NB4 (cell line): ENCODE data around the gene C12orf60.

Experiments
- DNase-seq: peaks from one replicate; pipeline ENCODE4 v3.0.0; 2010; ENCODE audit warnings: low read depth
- H3K4me3 ChIP-seq: one replicate; pipeline ENCODE4 v1.5.1; 2011; ENCODE audit warnings: mild to moderate bottlenecking, low read depth, low read length, moderate library complexity
- MYC ChIP-seq: IDR thresholded peaks from 2 replicates; pipeline ENCODE4 v1.6.1; 2011; ENCODE audit warnings: low read depth, low read length
- POLR2A ChIP-seq: IDR thresholded peaks from 2 replicates; pipeline ENCODE4 v1.6.1; 2011; ENCODE audit warnings: mild to moderate bottlenecking; ENCODE audit not compliant: insufficient read length; ENCODE audit errors: extremely low read depth
- TF ChIP-seq, protein P1 (sequence below): IDR thresholded peaks from 2 replicates; pipeline ENCODE4 v1.6.1; 2011; ENCODE audit warnings: low read depth, low read length
- TF ChIP-seq, protein P2 (sequence below): IDR thresholded peaks from one replicate; pipeline ENCODE4 v1.5.1; 2012; ENCODE audit warnings: low read depth, low read length

C12orf60 gene

DNA sequence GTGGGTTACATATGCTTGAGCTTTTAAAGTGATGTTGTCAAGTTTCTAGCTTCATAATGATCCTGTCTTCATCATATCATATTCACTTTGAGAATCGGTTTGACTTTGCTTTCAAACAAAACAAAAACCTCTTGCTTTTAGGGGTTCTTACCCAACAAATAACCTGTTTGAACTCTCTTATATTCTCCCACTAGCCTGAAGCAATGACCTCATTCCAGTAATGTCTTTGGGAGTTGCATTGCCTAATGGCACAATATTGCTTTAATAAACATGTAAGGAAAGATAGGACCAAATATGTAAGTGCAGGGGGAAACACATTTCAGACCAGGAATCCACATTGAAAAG lies 27.9 kb upstream of the C12orf60 start:
- peak overlapping the region; percentile 73 for H3K4me3 ChIP-seq
- no peak for DNase-seq

DNA sequence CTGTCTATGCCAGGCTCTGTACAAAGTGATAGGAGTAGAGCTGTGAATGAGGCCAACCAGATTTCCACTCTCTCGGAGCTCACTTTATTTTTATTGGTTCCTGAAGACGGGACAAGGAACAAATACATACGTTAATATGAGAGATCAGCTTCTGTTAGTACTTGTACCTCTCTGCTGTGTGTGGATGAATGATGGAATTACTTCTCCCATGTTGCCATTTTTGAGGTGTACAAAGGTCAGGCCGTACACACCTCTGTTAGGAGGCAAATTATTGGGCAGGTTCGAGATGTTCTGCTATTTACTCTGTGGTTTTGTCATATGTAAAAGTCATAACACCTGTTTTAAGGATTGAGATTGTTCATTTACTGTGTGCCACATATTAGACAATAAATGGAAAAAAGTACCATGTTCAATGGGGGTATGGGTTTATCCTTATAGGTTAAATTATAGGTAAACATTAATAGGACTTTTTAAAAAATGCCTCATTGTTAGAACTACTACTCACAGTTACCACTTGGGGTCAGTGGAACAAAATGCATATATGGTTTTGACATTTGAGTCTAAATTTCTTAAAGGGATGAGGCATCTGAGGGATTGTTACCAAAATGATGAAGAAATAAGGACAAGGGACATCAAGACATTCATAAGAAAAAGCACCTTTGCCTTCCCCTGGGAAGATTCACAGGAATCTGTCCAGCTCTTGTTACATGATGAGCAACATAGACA lies 27.1 kb upstream of the C12orf60 start:
- peak; percentile 39 for DNase-seq
- H3K4me3 ChIP-seq = peak overlapping the region; percentile 73
- TF ChIP-seq, protein P1, sequence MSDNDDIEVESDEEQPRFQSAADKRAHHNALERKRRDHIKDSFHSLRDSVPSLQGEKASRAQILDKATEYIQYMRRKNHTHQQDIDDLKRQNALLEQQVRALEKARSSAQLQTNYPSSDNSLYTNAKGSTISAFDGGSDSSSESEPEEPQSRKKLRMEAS = no peak
- TF ChIP-seq MYC = no peak
- no peak for TF ChIP-seq POLR2A
- TF ChIP-seq, protein P2, sequence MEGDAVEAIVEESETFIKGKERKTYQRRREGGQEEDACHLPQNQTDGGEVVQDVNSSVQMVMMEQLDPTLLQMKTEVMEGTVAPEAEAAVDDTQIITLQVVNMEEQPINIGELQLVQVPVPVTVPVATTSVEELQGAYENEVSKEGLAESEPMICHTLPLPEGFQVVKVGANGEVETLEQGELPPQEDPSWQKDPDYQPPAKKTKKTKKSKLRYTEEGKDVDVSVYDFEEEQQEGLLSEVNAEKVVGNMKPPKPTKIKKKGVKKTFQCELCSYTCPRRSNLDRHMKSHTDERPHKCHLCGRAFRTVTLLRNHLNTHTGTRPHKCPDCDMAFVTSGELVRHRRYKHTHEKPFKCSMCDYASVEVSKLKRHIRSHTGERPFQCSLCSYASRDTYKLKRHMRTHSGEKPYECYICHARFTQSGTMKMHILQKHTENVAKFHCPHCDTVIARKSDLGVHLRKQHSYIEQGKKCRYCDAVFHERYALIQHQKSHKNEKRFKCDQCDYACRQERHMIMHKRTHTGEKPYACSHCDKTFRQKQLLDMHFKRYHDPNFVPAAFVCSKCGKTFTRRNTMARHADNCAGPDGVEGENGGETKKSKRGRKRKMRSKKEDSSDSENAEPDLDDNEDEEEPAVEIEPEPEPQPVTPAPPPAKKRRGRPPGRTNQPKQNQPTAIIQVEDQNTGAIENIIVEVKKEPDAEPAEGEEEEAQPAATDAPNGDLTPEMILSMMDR = no peak

More for the DNA sequence above, 27.9 kb upstream of the C12orf60 start:
- TF ChIP-seq, protein P1 = no peak
- TF ChIP-seq, protein P2 = no peak
- TF ChIP-seq MYC = no peak
- no peak for TF ChIP-seq POLR2A

DNA sequence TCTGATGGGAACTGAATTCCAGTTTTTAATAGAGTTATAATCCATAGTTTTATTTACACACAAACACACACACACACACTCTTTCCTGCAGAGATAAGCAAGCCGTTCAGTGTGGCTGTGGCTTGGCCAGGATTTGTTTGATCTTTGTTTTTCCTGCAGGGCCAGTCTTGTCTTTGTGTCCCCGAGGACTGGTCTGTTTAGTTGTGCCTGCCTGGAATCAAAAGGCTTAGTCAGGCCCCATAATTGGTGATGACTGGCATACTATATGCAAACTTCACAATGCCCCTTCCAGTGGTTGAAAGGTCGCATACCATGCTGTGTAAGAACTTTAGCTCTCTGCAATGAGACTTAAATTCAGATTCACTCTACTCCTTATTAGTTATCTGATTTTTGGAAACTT lies 26.2 kb upstream of the C12orf60 start:
- no peak overlapping the region for H3K4me3 ChIP-seq
- DNase-seq = no peak
- TF ChIP-seq, protein P1 = no peak
- TF ChIP-seq, protein P2 = no peak
- TF ChIP-seq MYC (no peak), POLR2A (no peak)

DNA sequence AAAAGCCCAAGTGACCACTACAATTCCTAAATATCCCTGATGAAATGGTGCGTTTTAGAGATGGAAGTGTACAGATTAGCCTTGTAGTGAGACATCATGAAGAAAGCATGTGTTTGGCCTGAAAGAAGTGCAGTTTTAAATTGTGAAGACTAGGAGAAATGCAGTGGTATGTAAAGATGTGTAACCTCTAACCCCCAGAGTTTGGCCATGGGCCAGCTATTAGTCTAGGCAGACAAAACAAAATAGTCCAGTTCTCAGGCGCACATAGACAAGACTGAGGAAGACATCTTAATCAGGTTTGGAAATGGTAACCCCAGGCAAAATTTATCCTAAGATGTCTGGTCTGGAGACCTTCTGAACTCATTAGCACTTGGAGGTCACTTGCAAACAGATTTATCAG lies 23.6 kb upstream of the C12orf60 start:
- DNase-seq = no peak
- TF ChIP-seq, protein P2 = no peak
- TF ChIP-seq, protein P1 = no peak
- no peak for TF ChIP-seq POLR2A
- no peak for TF ChIP-seq MYC
- H3K4me3 ChIP-seq = no peak overlapping the region

DNA sequence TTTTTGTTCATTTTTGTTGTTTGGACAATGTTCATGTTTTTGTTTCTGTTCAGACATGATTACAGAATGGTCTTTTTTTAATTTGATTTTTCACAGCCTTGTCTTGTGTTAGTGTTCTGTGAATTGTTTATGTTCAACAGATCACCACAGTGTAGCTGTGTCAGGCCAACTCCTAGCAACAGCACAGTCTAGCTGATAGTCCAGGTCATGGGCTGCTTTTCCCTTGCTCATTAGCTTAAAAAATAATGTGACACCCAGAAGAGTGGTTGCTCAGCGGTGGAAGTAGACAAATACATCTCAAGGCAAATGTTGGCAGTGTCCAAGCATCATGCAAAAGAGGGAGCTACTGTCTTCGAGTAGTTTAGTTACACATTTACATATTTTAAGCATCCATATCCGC lies 22.6 kb upstream of the C12orf60 start:
- no peak overlapping the region for H3K4me3 ChIP-seq
- TF ChIP-seq POLR2A = no peak
- TF ChIP-seq, protein P2 = no peak
- no peak for TF ChIP-seq MYC
- TF ChIP-seq, protein P1 = no peak
- DNase-seq = no peak
